GM10266 (cell line): ENCODE measurements around the gene KATNIP.

Source experiments
- DNase-seq: peaks from one replicate; pipeline ENCODE4 v3.0.0; 2012; ENCODE audit errors: extremely low spot score
- TF ChIP-seq, protein P1 (sequence below): IDR thresholded peaks from 2 replicates; pipeline ENCODE4 v1.5.1; 2012; ENCODE audit warnings: mild to moderate bottlenecking, low read depth; ENCODE audit not compliant: control insufficient read depth, insufficient read depth; ENCODE audit errors: missing control alignments

Gene KATNIP

DNA sequence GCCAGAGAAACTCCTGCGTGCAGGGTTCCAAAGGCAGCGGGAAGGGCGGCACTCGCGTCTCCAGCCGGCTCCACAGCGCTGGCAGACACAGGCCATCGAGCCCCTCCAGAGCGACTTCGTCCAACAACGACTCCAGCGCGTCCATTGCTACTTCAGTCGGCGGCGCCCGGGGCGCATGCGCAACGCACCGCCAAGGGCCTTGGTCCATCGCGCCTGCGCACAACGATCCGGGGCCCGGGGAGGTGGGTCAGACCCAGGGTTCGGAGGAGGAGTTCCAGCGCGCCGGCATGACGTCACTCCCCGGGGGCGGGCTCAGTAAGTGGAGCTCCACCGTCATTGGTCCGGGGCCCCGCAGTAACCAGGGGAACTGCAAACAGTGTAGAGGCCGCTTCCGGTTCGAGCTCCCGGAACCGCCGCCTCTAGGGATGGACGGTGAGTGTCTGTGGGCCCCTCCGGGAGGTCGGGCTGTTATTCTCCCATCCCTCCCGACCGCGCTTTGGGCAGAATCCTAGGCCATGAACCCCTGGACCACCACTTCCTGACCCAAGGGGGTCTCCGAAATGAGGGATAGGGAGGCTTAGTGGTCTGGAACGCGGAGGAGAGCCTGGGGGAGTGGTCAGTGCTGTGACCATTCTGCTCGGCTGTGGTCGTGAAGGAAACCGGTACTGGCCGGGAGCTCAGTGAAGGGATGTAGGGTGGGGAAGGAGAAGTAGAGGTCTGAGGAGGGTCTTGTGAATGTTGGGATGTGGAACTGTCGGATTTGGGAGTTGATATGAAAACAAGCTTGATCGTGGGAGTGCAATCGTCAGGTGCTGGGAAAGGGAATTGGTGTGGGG lies at the start of gene KATNIP, which contains the start of gene GTF3C1:
TSS of gene KATNIP (plus strand) at position 399 of the 836 bp plus-strand sequence. CDS start at position 426, 27 bp downstream.
TSS of gene GTF3C1 (minus strand) at position 168 of the 836 bp plus-strand sequence. CDS start at position 145, 23 bp downstream.
- DNase-seq, result peak; percentile 100

DNA sequence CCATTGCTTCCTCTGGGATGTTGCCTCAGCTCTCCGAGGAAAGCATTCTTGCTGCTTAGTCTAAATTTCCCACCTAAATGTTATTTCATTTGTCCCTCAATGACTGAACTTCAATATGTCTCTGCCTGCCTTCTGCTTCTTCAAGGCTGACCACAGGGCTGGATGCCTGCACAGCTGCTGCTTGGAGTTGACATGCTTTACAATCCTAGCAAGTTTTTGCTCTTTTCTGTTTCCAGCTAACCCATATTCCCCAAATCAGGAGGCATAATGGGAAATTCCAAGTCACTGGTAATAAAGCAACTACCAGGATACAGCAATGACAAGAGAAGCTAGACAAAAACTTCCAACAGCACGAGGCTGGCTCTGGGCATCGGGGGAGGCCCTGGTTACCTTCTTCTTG lies 49.1 kb upstream of the KATNIP start:
- TF ChIP-seq, protein P1, sequence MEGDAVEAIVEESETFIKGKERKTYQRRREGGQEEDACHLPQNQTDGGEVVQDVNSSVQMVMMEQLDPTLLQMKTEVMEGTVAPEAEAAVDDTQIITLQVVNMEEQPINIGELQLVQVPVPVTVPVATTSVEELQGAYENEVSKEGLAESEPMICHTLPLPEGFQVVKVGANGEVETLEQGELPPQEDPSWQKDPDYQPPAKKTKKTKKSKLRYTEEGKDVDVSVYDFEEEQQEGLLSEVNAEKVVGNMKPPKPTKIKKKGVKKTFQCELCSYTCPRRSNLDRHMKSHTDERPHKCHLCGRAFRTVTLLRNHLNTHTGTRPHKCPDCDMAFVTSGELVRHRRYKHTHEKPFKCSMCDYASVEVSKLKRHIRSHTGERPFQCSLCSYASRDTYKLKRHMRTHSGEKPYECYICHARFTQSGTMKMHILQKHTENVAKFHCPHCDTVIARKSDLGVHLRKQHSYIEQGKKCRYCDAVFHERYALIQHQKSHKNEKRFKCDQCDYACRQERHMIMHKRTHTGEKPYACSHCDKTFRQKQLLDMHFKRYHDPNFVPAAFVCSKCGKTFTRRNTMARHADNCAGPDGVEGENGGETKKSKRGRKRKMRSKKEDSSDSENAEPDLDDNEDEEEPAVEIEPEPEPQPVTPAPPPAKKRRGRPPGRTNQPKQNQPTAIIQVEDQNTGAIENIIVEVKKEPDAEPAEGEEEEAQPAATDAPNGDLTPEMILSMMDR, result no peak
- no peak for DNase-seq

More for the DNA sequence above, at the start of gene KATNIP, which contains the start of gene GTF3C1:
- TF ChIP-seq, protein P1, result no peak

GRCh38 chr16:27503662-27504061 lies 46.3 kb upstream of the KATNIP start:
- no peak for DNase-seq
- TF ChIP-seq, protein P1, result no peak

DNA sequence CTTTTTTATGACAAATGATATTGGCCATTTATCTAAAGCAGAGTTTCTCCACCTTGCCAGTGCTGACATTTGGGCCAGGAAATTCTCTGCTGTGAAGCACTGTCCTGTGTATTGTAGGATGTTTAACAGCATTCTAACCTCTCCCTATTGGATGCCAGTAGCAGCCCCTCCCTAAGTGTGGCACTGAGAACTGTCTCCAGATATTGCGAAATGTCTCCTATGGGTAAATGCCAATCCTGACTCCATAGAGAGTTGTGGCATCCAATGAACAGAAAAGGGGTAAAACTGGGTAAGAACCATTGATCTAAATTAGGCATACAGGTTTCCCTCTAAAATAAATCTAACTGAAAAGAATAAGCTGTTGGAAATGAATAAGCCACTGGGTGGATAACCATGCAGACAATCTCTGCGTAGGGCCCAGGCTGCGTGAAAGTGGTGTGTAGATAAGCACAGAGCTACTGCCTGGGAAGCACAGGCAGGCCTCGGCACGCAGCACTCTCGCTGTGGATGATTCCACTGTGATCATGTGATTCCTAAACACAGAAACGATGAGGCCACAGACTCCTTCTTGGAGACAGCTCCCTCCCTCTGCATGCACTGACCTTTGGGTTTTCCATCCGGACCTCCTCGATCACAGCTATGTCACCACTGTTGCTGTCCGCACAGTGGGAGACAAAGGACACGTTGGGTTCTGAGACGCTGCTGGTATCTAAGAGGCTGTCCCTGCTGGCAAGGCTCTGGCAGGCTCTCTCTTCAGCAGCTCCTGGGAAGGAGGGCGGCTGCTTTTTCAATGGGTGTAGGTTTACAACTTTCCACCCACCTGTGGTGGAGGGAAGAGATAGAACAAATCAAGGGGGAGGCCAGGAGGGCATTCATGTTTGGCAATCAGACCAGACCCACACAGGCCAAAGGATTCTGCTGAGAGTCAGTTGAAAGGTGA lies 44.4 kb upstream of the KATNIP start:
- TF ChIP-seq, protein P1, result no peak
- DNase-seq, result no peak

- DNase-seq, result no peak
- TF ChIP-seq, protein P1, result no peak
Measured at GRCh38 chr16:27506771-27507170, 43.2 kb upstream of the KATNIP start.

- no peak for DNase-seq
- TF ChIP-seq, protein P1, result no peak
Measured at GRCh38 chr16:27508476-27508875, 41.5 kb upstream of the KATNIP start.
